Activated CD8-positive, alpha-beta memory T cell treated with anti-CD3 and anti-CD28 coated beads, Interleukin-2, amount 50 U/mL, for 48 hours (primary cell): Measurements from ENCODE around the gene RNF215.

Experiments used
- DNase-seq: peaks from one replicate; pipeline ENCODE4 v3.0.0-alpha.2; 2020

RNF215 gene

GRCh38 chr22:30393885-30394284, 6.7 kb upstream of the RNF215 start:
- no peak for DNase-seq

- no peak for DNase-seq
Observed at GRCh38 chr22:30393322-30393680, 6.1 kb upstream of the RNF215 start.

GRCh38 chr22:30392661-30393321, 5.6 kb upstream of the RNF215 start:
- DNase-seq: no peak

- DNase-seq: peak; percentile 85
Observed at GRCh38 chr22:30390974-30391691, 3.9 kb upstream of the RNF215 start.

- DNase-seq: no peak
Observed at GRCh38 chr22:30386608-30386959, 627 bp downstream of the RNF215 start.

GRCh38 chr22:30385942-30386341, 1.3 kb downstream of the RNF215 start:
- no peak for DNase-seq

- DNase-seq: no peak
Observed at GRCh38 chr22:30383061-30383460, 4.2 kb downstream of the RNF215 start.

DNA sequence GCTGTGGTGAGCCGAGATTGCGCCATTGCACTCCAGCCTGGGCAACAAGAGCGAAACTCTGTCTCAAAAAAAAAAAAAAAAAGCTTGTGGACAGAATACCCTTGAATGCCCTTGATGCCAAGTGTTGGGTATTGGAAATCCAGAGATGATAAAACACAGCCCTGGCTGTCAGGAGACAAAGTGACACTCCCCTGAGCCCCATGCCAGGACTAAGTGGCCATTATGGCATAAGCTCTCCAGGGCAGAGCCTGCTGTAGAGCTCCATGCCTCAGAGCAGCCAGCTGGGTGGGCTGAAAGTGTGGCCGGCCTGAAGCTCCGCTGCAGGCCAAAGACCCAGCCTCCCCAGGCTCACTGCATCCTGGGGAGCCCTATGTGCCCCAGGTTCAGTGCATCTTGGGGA, 4.9 kb downstream of the RNF215 start:
- DNase-seq: no peak

DNA sequence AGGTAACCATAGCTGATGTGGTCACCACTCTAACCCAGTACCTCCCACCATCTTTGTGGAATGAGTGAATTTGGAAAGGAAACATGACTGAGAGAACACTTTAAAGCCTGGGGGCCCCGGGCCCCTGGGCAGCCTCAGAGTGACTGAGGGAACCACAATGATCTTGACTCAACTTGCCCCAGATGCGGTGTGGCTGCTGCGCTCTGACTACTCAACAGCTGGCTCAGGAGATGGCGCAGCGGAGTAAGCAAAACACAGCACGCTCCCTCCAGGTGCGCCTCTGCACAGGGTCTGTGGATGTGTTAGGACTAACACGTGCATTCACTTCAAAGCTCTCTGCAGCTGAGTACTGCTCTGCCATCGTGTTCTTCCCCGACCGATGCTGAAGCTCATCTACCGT, 5.9 kb downstream of the RNF215 start:
- peak; percentile 70 for DNase-seq

DNA sequence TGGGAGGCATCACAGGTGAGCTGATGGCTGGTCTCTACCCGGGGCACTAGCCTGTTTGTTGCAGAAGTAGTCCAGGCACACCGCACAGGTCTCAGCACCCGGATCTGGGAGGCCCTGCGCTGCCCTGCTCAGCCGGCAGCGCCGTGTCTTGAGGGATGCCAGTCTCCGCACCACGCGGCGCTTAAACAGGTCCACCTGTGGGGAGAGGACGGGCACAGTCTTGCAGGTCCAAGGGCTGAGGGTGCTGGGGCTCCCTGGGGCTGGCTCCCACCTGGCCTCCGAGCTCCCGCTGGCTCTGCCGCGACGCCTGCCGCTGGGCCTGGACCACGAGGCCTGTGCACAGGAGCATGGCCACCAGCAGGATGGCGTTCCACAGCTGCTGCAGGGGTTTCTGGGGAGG, 7.2 kb downstream of the RNF215 start:
- DNase-seq: no peak

- no peak for DNase-seq
Observed at GRCh38 chr22:30375312-30375849, 11.8 kb downstream of the RNF215 start.

GRCh38 chr22:30373331-30374325, 13.6 kb downstream of the RNF215 start:
- no peak for DNase-seq

DNA sequence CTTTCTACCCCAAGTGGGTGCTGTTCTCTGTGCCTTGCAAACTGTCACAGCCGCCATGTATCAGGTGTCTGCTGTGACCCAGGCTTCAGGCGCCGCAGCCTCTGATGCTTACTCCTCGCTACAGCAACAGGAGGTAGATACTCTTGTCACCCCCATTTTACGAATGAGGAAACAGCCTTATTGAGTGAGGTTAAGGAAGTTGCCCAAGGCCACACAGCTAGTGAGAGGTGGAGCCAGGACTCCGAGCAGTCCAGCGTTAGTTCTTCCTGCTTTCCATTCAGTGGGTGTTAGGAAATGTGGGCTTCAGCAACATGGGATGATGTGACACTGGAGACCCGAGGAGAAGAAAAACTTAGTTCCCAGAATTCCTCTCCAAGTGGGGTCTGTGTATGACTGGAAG, 14.3 kb downstream of the RNF215 start:
- DNase-seq: no peak

DNA sequence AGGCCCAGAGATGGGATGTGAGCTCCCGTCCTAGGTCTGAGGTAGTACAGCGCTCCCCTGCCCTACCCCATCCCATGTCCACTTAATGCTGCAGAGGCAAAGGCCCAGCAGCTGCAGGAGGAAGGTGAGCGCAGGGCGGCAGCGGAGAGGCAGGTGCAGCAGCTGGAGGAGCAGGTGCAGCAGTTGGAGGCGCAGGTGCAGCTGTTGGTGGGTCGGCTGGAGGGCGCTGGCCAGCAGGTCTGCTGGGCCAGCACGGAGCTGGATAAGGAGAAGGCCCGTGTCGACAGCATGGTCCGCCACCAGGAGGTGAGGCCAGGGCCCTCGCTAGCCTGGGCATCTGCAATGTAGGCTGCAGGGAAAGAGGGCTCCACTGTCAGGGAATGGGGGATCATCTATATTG, 15.2 kb downstream of the RNF215 start:
- DNase-seq: no peak

GRCh38 chr22:30371321-30371720, 15.9 kb downstream of the RNF215 start:
- no peak for DNase-seq

GRCh38 chr22:30370641-30371230, 16.5 kb downstream of the RNF215 start:
- no peak for DNase-seq

- DNase-seq: no peak
Observed at GRCh38 chr22:30368420-30368819, 18.8 kb downstream of the RNF215 start.

DNA sequence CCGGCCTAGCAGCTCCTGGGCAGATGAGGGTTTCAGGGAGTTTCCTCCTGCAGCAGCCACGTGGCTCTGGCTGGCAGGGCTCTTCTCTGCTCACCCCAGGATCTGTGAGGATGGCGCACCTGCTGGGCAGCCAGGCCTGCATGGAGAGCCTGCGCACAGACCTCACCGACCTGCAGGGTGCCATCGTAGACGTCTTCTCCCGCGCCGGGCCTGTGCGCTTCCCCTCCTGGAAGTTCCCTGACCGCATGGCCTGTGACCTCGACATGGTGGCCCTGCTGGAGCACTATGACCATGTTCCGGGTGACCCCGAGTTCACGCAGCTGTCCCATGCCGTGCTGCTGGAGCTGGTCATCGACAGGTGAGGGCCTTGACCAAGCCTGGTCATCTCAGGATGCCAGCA, 21.3 kb downstream of the RNF215 start:
- DNase-seq: no peak

- no peak for DNase-seq
Observed at GRCh38 chr22:30362651-30363281, 24.4 kb downstream of the RNF215 start.

DNA sequence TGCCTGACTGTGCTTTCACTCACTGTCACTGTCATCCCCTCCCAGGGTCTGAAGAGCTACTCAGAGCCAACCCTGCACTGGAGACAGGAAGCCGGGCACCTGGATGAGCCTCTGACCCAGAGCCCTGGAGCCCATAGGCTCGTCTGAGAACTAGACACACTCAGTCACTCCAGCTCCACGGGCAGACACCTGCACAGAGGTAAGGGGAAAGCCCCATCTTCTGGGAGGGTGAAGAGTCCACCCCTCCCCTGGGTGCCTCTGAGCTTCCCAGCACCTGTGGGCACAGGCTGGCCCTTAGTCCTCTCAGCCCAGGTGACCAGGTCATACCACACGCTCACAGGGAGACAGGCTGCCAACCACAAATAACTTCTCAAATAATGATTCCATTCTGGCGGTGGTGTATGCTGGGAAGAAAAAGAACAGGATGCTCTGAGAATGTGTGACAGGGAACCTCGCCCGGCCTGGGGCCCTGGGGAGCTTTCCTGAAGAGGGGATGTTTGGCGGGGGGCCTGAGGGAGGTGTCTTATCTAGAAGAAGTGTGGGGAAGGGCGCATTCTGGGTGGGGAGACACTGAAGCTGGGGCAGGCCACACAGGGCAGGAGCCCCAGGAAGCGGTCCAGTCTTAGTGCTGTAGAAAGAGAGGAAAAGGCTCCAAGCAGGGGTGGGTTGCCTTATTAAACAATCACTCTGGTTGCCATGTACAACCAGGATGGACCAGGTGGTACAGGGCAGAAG, 25.1 kb downstream of the RNF215 start:
- DNase-seq: no peak

DNA sequence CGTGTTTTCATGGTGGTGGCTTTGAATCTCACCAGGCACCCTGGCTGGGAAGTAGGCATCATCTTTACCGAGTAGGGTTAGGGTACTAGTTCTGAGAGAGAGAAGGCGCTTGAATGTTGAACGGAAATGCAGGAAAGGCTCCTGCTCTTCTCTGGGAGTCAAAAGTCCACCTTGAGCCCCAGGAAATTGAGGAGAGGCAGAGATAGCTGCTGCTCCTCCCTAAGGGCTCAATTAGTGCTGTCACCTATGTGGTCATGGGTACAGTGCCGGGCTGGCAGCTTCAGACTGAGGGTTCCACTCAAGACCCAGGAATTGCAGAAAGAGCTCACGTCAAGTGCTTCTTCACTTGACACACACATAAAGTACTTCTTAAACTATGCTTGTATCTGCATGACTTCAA, 28.7 kb downstream of the RNF215 start:
- no peak for DNase-seq
